GM12892 (cell line): ENCODE results near the gene LRP3.

Source experiments
- POLR2A ChIP-seq: IDR thresholded peaks from 2 replicates; pipeline ENCODE4 v1.6.1; 2011; ENCODE audit warnings: low read depth, low read length, control low read depth
- POLR2AphosphoS5 ChIP-seq: IDR thresholded peaks from 2 replicates; pipeline ENCODE4 v1.6.1; 2011; ENCODE audit warnings: low read depth, low read length, control low read depth

DNA sequence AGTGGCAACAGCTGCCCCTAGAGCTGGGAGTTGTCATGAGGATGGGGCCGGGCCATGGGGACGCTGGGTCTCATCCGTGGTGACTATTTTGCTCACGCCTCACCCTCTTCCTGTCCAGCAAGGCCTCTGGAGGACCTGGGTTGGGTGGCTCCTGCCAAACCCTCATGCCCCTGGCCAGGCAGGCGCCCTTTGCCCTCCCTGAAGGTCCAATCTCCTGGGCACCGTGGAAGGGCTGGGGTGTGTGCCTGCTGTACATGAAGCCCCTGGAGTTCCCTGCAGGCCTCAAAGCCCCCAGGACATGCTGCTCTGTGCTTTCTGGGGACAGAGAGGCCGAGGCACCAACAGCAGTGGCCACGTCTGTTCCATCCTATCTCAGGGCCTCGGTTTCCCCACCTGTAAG is 13.8 kb downstream of the LRP3 start:
- TF ChIP-seq POLR2A: no peak
- no peak for TF ChIP-seq POLR2AphosphoS5
